ENCODE measurements around the gene CHKB.

CHKB gene

DNA sequence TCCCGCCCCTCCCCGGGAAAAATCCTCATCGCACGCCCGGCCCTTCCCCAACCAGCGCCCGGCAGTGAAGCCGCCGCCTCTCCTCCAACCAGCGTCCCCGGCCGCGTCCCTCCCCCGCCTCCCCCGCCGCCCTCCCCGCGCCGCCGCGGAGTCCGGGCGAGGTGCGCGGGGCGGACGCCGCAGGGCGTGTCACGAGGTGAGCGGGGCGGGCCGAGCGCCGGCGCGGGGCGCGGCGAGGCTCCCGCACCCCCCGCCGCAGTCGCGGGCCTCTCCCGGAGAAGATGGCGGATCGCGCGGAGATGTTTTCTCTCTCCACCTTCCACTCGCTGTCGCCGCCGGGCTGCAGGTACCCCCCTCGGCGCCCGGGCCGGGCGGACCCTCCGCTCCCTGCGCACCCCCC, 17.9 kb upstream of the CHKB start, which contains the start of gene MAPK8IP2:
Gene MAPK8IP2 (plus strand): TSS at position 256 of the 400 bp plus-strand sequence. CDS start 26 bp downstream, at position 282.
- DNase-seq (ENCODE audit: low spot score): no peak

DNA sequence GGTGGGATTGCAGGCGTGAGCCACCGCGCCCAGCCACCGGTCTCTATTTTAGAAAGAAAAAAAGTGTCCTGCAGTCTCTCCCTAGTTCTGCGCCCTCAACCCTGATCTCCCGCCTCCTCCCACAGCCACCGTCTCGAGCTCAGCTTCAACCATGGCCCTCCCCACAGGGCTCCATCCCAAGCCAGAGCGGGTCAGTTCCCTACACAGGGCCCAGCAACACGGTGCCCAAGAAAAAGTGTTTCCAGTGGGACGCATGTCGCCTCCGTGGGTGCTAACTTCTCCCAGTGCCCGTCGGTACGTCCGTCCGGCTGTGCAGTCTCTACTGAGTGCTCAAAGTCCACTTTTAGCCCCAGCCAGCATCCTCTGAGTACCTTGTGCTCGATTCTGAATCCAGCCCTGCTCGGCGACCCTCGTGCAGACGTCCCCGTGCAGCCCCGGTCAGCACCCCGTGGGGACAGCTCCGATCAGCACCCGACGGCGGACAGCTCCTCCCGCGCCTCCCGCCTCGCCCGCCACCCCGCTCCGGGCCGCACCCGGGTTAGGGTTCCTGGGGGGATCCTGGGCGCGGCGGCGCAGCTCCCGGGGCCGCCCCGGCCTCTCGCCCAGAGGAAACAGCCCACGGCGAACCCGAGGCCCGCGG, 17.3 kb upstream of the CHKB start:
- no peak for DNase-seq (ENCODE audit: low spot score)

DNA sequence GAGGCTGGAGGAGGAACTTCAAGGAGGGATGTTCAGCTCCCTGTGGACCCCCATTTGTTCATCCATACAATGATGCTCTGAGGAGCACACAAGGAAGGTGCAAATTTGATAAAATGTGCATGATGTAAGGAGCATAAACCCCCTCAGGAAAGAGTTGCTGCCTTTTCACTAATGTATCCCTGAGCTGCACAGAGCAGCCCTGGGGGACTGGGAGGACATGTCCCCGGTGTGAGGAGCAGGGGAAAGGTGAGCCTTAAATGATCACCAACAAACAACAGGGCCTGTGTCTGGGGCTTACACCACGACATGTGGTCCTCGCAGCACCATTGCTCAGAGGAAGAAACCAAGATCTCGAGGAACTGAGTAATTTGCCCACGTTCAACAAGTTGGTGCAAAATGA, 14.4 kb upstream of the CHKB start:
- no peak for DNase-seq (ENCODE audit: low spot score)

DNA sequence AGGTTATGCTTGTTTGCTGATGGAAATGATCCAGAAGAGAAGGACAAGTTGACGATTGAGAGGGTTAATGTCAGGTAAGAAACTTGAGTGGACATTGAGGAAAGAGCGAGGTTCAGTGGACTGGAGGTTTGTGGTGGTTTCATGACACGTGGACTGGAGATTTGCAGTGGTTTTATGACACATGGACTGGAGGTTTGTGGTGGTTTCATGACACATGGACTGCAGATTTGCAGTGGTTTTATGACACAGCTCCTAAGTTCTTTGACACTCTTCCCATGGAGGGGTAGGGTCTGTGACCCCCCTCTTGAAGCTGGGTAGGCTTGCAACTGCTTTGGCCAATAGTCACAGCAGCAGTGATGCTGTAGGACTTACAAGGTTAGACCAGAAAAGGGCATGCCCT, 12.5 kb upstream of the CHKB start:
- no peak for DNase-seq (ENCODE audit: low spot score)

DNA sequence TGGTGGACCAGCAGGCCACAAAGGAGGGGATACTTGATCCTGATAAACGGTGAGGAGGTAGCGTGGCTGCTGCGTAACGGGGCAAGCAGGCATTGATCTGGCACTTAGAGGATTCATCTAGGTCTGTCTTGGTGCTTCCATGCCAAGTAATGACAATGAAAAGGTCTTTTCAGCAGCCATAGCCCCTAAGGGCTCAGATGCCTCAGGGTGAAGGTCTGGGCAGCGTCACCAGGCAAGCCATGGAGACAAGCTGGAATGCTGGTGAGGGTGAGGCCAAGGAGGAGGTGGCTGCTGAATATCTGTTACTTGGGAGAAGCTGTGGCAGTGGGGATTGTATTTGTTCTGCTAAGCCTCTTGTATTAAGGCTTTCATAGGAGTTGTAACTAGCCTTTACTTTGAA, 4.8 kb upstream of the CHKB start:
- DNase-seq (ENCODE audit: low spot score): no peak

DNA sequence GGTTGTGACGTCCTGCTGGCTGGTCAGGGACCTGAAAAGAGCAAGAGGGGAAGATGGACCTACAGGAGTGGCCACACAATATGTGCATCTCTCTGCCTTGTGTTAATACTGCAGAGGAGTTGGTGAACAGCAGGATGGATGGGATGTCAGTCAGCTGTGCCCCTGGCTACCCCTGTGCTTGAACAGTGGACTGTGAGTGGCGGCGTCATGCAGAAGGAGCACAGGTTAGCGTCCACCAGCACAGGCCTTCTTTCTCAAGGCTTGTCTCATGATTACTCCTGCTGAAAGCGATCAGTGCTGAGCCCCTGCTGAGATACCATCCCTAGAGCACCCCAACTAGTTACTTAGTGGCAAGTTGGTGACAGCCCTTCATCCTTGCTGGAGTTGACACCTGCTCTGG, 3.8 kb upstream of the CHKB start:
- no peak for DNase-seq (ENCODE audit: low spot score)

DNA sequence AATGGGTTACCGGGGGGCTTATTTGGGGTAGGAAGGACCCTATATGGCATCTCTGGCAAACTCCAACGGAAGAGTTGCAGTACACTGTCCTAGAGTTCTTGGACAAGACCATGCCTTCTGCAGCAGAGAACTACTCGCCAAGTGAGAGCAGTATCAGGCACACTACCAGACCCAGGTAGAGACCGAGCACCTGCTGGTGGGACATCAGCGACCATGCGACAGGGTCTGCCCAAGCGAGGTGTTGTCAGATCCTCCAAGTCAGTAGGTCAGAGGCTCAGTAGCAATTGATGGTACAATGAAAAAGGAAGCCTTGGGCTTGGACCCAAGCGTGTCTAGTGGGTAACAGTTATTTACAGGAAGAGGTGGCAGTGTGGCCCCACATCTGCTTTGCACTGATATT, 3.1 kb upstream of the CHKB start:
- no peak for DNase-seq (ENCODE audit: low spot score)

DNA sequence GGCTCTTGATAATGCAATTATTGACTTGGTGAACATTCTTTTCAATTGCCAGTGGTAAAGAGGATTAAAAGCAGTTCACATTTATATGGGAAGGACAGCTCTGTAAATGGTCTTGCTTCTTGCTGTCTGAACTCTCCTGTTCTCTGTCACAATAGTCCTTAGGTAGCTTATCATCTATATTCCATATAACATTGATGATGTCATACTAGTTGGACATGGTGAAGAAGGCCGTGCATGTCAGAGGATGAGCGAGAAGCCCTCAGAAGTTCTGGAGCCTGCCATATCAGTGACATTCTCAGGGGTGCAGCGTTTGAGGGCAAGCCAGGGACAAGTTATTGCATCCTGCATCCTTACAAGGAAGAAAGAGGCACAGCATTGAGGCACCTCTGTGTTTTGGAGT, 2.6 kb upstream of the CHKB start:
- DNase-seq (ENCODE audit: low spot score): no peak

DNA sequence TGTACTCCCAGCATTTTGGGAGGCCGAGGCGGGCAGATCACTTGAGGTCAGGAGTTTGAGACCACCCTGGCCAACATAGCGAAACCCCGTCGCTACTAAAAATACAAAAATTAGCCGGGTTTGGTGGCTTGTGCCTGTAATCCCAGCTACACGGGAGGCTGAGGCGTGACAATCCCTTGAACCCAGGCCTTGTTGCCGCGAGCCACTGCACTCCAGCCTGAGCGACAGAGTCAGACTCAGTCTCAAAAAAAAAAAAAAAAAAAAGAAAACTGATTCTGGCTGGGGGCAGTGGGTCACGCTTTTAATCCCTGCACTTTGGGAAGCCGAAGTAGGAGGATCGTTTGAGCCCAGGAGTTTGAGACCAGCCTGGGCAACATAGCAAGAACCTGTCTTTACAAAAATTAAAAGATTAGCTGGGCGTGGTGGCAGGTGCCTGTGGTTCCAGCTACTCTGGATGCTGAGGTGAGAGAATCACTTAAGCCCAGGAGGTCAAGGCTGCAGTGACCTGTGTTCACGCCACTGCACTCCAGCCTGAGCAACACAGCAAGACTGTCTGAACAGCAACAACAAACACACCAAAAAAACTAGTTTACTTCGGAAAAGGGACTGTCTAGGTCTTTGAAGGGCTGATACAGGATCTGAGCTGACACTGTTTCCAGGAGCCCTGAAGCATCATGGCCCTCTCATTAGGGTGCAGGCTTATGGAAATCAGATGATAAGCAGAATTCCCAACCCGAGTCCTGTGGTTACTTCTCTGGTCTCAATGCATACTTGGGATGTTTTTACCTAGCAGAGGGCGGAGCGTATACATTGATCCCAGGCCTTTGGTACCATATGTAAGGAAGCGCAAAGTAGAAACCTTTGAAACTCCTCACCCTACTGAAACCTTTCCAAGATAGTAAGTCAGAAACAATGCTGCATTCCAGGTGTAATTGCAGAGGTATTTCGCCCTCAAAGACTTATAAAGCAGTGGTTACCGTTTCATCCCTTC, 1.8 kb upstream of the CHKB start:
- DNase-seq (ENCODE audit: low spot score): no peak

DNA sequence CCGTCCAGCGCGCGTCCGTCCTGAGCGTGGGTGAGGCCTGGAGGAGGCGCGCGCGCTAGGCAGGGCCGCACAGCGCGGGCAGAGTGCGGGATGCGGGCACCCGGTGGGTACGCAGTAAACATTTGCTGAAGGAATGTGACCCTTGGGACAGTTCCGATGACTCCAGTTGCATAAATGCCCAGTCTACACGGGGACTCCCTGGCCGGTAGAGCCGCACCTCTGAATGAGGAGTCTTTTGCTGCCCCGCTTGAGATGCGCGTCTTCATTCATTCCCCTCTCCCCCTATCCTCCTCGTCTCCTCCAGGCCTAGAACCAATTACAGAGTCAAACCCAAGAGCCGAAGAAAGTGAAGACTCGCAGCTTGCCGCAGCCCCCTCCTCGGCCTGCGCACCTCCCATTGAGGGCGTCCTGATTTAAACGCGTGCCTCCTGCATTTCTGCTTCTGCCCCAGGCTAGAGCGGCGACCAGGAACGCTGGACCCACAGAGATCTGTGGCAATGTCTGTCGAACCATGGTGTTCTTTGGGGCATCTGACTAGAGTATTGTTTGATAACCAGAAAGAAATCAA, 729 bp upstream of the CHKB start:
- DNase-seq (ENCODE audit: low spot score): no peak

DNA sequence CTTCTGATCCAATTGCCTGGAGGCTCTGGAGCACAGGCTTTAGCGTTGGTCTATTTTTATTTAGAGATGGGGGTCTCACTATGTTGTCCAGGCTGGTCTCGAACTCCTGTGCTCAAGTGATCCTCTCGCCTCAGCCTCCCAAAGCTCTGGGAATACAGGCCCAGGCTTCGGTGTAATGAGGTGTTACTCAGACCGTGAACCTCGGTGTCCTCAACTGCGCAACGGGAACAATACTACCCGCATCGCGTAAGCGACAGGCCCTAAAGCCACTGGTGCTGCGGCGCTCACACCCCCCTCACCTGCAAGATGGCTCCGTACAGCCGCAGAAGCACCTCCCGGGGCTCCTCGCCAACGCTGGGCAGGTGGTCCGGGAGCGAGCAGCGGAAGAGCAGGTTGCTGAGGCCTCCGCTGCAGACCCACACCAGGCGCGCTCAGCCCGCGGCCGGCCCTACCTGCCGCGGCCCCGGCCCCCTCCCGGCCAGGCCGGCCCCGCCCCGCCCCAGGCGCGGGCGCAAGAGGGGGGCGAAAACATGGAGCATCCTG, 628 bp downstream of the CHKB start:
- DNase-seq (ENCODE audit: low spot score): peak; percentile 35

DNA sequence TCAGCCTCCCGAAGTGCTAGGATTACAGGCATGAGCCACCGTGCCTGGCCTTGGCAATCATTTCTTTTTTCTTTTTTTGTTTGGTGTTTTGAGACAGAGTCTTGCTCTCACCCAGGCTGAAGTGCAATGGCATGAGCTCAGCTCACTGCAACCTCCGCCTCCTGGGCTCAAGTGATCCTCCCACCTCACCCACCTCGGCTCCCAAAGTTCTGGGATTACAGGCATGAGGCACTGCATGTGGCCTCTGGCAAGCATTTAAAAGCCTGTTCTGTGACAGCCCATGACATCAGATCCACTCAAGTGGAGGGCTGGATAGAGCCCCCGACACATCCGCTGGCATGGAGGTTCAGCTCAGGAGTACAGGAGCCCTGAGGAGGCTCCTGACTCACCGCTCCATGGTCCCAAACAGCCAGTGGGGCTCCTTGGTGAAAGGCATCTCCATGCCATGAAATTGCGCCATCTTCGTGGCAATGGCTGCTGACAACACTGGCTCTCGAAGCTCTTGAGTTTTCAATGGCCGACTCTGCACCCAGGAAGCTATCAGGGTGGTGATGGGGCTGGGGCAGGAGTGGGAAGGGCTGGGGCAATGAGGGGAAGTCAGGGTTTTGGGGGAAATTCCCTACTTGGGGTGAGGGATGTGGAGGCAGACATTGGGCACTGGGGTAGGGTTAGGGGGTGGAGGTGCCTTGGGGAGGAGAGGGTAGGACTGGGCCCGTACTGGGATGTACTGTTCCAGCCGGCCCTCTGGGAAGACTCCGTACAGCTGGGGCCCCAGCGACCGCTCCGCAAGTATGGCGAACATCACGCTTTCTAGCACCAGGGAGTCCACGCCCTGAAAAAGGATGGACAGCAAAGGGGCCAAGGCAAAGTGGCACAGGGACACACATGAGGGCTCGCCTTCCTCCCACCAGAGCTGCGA, 1.4 kb downstream of the CHKB start:
- DNase-seq (ENCODE audit: low spot score): no peak

DNA sequence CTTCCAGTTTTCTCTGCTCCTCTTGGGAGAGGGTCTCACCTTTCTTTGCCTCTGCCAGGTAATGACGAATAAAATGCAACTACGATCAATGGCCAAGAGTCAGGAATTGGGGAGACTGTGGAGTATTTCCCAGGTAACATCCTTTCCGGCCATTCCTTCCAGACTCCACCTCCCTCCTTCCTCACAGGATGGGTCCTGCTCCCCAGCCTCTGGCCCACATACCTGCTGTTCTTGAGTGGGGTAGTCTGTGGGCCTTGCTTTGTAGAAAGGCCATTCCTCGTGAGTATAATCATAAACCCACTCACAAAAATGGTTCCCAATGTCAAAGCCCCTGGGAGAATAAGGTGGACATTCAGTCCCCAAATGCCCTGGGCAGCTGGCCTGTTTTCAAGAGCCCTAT, 2.9 kb downstream of the CHKB start:
- DNase-seq (ENCODE audit: low spot score): no peak

DNA sequence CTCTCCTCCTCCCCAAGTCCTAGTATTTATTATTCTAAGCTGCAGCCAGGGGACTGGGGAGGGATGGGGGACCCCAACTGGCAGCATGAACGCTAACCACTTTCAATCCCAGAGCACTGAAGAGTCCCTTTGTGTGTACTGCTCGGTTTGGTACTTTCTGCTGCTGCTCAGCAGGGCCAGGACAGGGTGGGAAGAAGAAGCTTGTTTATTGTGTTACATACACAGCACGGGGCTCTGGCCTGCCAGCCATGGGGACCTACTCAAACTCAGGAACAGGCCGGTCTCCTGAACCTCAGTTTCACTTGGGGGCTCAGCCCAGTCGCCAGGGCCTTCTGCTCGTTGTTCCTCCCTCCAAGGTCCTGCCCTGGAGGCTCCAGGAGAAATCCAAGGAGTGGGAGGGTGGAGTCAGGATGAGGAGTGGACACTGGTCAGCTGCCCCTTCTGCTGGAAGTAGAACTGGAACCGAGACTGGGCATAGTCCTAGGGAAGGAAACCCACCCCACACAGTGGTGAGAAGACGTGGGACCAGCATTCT, 3.8 kb downstream of the CHKB start:
- DNase-seq (ENCODE audit: low spot score): no peak

DNA sequence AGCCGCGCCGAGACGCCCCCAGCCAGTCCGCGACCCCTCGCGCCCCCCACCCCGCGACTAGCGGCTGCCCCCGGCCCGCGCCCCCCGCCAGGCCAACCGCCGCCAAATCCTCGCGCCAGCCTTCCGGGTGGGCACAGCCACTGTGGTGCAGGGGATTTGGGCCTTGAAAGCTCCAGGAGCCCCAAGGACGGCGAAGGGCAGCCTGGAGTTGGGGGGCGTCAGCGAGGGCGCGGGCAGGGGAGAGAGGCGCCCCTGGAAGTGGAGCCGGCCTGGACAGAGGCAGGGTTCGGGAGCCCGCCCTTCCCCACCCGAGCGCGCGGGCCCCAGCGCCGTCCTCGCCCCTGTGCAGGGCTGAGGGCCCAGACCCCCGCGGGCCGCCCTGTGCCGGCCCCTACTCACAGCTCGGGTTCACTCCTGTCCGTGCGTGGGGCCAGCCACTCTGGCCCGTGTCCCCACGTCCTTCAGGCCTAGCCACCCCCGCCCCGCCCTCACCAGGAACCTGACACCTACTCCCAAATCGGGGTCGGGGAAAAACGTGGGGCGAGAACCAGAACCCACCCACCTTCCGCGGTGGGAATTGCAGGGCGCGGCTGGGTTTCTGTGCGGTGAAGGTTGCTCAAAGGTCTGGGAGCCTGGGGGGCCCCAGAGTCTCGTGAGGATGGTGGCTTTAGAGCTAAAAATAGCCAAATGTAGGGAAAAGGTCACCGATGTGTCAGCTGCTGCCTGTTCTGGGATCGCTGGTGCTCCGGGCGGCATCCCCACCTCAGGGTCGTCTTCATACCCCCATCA, 4.5 kb downstream of the CHKB start, which contains the start of gene CPT1B:
Gene CPT1B (minus strand): TSS at position 441 of the 789 bp plus-strand sequence. CDS start 512 bp downstream, outside the sequence.
- no peak for DNase-seq (ENCODE audit: low spot score)

DNA sequence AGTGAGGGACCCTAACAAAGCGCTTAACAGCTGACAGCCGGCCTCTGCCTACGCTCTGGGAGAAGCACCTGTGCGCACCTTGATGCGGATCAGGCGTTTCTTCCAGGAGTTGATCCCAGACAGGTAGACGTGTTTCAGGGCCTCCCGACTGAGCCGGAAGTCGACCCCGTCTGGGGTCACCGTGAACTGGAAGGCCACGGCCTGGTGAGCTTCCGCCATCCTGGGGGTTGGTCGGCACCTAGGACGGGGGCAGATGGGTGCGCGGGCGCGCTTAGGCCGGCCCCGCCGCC, 5.0 kb downstream of the CHKB start:
- DNase-seq (ENCODE audit: low spot score): no peak

DNA sequence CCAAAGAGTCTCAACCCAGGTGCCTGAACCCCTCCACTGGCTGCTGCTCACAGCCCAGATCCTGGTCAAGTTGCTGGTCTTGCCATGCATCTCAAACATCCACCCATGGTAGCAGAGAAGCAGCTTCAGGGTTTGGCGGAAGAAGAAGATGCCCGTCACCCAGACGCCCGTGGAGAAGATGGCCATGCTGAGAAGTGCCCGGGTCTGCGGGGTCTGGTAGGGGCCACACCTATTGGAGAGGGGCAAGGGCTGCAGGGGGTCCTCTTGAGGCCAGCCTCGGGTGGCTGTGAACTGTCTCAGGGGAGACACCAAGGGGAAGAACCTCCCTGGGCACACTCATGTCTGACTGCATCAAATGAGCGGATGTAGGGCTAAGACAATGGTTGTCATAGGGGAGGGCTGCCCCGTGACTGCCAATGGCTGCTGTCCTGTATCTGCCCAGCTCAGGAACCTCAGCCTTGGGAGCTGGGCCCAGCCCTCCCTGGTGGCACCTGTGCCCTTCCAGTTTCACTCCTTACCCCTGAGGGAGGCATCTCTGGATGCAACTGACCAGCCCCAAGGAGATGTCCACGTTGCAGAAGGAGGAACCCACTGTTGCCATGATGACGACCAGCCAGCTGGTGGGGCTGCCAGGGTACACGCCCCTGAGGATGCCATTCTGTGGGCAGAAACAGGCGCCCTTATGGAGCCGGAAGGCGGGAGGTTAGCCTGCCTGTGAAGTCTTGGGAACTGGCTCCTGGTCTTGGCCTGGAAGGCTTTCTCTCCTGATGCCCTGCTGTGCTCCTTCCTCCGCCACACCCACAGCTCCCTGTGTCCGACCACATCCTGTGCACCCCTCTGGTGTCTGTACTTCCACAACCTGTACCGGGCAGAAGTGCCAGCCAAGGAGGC, 5.6 kb downstream of the CHKB start:
- no peak for DNase-seq (ENCODE audit: low spot score)

DNA sequence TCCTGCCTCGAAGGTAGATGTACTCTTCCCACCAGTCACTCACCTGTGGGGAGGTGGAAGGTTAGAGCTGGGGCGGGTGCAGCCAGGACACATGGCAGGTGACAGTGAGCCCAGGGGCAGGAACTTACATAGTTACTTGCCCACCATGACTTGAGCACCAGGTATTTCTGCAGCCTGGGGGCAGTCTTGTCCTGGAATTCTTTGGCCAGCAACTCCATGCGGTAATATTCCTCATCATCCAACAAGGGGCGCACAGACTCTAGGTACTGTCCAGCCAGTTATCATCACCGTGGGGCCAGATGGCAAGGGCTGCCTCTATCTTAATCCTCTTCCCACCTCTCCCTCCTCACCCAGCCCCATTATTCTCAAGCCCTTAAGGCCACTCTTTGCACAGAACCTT, 6.6 kb downstream of the CHKB start:
- DNase-seq (ENCODE audit: low spot score): no peak

DNA sequence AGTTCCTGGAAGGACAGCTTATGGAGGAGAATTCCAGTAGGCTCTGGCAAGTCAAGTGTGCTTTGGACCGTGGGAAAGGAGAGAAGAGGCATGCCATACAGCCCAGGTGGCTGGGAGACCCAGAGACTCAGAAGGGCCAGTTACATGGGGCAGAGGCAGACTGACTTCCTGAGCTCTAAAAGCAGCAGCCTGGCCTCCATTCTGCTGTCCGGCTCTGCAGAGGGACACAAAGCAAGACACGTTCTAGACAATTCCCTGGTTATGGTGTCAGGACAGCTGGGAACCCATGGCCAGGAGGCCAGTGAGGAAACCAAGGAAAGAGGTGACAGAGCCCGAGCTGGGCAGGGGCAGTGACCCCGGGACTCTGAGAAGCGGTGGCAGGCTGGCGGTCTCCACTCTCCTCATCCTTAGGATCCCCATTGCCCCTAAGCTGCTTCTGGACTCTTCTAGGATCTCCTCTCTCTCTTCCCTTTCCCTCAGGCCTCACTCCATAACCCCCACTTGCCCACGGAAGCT, 7.2 kb downstream of the CHKB start:
- DNase-seq (ENCODE audit: low spot score): no peak

Data from Ammon's horn (tissue), 1 donor.